Dedifferentiated amniotic fluid mesenchymal stem cell (primary cell): Measurements from ENCODE around the gene KCNJ10.
"Not testable (repeated sequence)": the region's sequence is repeated elsewhere in the genome, so short reads cannot be mapped to it uniquely, and the experiment has no call there.

Experiments used
- DNase-seq: peaks from one replicate; pipeline ENCODE4 v3.0.0-alpha.2; 2016; ENCODE audit errors: extremely low spot score

The KCNJ10 gene

DNA sequence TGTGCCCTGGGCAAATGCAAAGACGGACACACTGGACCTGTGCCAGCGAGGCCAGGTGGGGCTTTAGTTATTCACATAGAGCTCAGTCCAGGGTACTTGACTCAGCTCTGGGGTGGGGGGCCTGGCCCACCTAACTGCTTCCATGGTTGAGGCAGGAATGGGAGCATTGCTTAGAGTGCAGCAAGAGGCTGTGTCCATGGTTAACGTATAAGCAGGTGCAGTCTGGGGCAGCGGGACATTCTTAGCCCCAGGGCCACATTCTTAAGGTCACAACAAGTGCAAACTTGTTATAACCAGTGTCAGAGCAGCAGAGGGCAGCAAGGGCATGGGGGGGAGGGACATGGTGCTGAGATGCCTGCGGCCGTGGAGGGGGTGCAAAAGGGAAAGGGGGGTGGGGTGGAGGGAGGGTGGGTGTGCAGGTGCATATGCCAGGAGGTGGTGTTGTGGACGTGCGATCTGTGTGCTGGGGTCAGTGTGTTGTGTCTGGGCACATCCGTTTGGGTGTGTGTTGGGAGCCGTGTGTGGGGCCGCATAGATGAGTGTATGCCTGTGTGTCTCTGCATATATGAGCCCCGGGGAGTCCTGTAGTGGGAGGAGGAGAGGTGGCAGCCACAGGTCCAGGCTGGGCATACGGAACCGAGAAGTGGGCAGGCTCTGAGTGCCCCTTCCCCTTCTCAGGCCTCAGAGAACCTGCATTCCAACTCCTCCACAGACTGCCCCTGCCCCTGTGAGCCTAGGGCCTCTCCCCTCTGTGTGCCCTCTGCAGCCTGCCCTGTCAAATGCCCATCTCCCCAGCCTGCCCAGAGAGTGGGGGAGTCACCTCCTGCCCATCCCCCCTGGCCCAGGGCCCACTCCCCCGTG lies 8.4 kb downstream of the KCNJ10 start:
- DNase-seq: no peak

- no peak for DNase-seq
Measured at GRCh38 chr1:160058087-160058486, 11.9 kb downstream of the KCNJ10 start.

GRCh38 chr1:160056648-160057169 lies 13.3 kb downstream of the KCNJ10 start:
- no peak for DNase-seq

- no peak for DNase-seq
Measured at GRCh38 chr1:160053548-160054365, 16.2 kb downstream of the KCNJ10 start.

GRCh38 chr1:160052936-160053335 lies 17.0 kb downstream of the KCNJ10 start:
- no peak for DNase-seq

- DNase-seq: no peak
Measured at GRCh38 chr1:160050619-160051018, 19.3 kb downstream of the KCNJ10 start.

- DNase-seq: not testable (repeated sequence)
Measured at GRCh38 chr1:160050182-160050581, 19.8 kb downstream of the KCNJ10 start.

DNA sequence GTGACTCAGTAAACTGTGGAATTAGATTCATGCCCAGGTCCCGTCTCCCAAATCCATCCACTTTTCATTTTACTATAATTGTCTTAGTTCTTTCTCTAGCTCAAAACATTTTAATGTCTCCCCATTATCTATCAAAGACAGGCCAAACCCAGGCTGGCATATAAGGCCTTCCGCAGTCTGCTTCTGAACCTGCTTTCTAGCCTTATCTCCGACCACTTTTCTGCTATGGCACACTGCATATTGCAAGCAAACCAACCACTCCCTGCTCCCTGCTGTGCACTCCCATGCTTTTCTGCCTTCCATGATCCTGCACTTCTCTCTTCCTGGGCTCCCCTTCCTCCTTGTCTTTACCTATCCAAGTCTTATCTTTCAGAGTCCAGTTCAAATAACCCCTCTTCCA lies 20.9 kb downstream of the KCNJ10 start:
- no peak for DNase-seq

- DNase-seq: no peak
Measured at GRCh38 chr1:160048335-160048734, 21.6 kb downstream of the KCNJ10 start.

- DNase-seq: no peak
Measured at GRCh38 chr1:160047111-160047991, 22.6 kb downstream of the KCNJ10 start.

DNA sequence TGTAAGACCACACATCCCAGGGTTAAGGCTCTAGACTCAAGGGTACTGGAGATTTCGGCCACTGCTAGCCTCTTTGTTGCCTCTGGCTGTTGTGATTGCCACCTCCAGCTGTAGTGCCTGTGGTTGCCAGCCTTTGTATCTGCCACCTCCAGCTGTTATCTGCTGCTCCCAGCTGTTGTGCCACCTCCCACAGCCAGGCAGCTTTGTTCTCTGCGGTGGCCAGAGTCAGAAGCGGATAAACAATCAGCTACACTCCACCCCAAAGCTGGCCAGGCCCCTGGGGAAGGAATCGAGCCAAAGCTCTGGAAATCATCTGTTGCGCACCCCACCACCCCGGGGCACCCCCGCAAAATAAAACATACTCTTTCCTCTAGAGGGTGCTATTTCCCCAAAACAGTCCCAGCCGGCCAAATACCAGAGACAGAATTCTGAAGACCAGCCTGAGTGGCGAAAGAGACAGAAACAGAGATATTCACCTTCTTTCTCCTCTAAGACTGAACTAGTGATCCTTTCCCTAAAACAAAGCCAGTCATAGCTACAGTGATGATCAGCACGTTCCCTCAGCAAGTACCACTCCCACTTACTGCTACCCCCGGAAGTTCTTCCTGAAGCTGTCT lies 23.4 kb downstream of the KCNJ10 start:
- DNase-seq: peak; percentile 56

- DNase-seq: no peak
Measured at GRCh38 chr1:160045653-160046052, 24.3 kb downstream of the KCNJ10 start.

GRCh38 chr1:160043543-160043942 lies 26.4 kb downstream of the KCNJ10 start:
- no peak for DNase-seq

- DNase-seq: no peak
Measured at GRCh38 chr1:160040476-160040875, 29.5 kb downstream of the KCNJ10 start.

DNA sequence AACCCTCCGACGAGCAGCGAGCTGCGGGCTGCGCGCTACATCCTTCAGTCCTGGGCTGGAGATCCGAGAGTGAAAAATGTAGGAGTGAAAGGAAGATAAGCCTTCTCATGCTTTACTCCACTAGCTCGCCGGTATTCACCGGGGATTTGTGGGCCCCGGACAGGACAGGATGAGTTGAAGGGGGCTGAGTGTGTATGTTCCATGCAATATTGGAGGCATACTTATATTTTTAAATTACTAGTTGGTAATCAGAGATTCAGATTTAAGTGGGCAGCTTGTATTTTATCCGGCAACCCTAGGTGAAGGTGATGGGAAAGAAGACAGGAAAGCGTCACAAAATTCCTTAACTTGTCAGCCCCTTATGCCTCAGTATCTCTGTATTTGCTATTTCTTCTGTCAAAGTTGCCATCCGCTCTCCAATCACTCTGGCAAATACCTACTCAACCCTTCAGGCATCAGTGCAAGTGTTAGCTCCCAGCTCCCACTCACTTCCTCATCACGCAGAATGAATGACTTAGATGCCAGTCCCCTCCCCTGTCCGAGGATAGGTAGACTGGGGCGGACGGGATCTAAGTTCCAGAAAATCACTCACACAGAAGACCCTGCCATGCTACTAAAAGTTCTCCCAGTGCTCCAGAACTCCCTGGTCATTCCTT lies 37.7 kb downstream of the KCNJ10 start:
- no peak for DNase-seq

DNA sequence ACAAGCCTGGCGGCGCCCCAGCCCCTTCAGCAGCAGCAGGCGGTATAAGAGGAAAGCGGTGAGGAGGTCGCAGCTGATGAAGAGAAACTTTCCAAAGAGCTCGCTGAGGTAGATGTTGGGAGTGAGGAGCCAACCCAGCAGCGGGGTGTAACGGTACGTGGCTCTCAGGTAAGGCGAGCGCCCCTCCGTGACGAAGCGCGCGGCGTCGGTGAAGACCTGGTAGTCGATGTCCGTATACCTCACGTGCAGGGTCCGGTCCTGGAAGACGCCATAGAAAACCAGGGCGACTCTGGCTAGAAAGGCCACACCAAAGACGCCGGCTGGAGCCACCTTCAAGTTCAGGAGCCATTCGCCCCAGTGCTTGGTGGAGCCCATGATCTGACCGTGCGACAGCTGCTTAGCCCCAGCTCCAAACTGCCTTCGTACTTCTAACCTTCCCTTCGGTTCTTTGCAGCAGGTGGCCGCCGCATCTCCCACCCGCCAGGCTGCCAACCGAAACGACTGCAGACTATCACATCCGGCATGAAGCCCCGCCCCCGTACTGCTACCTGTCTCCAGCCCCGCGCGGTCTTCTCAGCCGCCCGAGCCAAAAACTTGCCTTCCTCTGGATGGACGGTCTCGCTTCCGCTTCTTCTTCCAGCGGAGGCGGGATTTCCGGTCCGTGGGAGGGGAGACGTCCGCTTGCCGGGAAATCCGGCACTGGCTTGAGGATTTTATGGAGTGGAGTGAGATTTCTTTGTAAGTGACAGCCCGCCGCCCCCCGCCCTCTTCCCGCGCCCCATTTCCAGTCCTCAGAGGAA lies 38.4 kb downstream of the KCNJ10 start, which contains the start of gene PIGM:
Gene PIGM, minus strand, starts transcription at position 626 of the 800 bp plus-strand sequence. Its CDS starts 251 bp downstream, at position 375.
- DNase-seq: peak; percentile 90

GRCh38 chr1:160030657-160031364 lies 39.1 kb downstream of the KCNJ10 start:
- DNase-seq: no peak

DNA sequence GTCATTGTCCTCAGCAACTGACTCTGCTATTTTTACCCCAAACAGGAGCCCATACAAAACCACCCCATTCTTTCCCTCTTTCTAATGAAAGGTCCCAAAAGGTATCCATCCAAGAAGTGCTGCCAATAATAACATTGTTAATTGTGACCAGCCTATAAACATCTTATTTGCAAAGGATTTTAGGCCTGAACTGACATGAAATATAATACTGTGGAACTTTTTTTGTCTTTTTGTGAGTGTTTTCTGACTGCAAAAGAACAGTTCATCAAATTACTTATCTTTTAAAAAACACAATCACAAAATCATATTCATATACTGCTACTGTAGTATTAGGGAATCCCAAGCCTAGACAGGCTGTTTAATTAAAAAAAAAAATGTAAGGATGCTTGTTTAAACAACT lies 41.5 kb downstream of the KCNJ10 start:
- DNase-seq: no peak

GRCh38 chr1:160025314-160025713 lies 44.6 kb downstream of the KCNJ10 start:
- DNase-seq: no peak
